ENCODE measurements around the gene SIGLEC11. TPM values are rescaled to one million over a fixed set of nuclear protein-coding genes. Genes with fewer than 3 reads are reported as not detected.

The SIGLEC11 gene
- total and polyA plus RNA-seq, 11 donors, result 0.22 to 3.0 (median 1.1) TPM; not detected in 2

- TF ChIP-seq CTCF (IDR thresholded peaks at IDR 0.05), result no peak
- no peak for TF ChIP-seq POLR2A (IDR thresholded peaks at IDR 0.05)
- intact Hi-C loops (cut with DNase I), result no loop called here
- peak in 3 of 4 donors; percentile 23 to 47 (median 35) for ATAC-seq
- Histone ChIP-seq H3K4me3 (no peak overlapping the region), H3K4me1 (peaks cover 0 to 11% (median 0%) of the 10 kb centered on the region in 12 donors), H3K36me3 (peaks cover 3 to 100% (median 96%) of the 10 kb centered on the region in 9 donors), H3K9me3 (no peaks in the 10 kb centered on the region), H3K27me3 (no peaks in the 10 kb centered on the region), H3K27ac (no peak overlapping the region)
- 72 to 84% (median 79%) methylated on average over 5 of the region's 5 CpGs for WGBS, 4 donors
- no peak for DNase-seq
Measured at GRCh38 chr19:49997709-49998108, 36.7 kb upstream of the SIGLEC11 start.

- intact Hi-C loops (cut with DNase I), result loop anchor here in 1 of 10 donors (5.0 kb wide), 1 partner anchor 36 kb away; no protein-coding TSS in a partner anchor
- H3K9me3 ChIP-seq, result no peaks in the 10 kb centered on the region
- H3K4me1 ChIP-seq, result peaks cover 0 to 7% (median 0%) of the 10 kb centered on the region in 12 donors
- H3K36me3 ChIP-seq, result peaks cover 2 to 97% (median 88%) of the 10 kb centered on the region in 9 donors
- H3K27me3 ChIP-seq, result no peaks in the 10 kb centered on the region
- H3K27ac ChIP-seq, result no peak overlapping the region
- DNase-seq (no peak), ATAC-seq (no peak)
- no peak overlapping the region for H3K4me3 ChIP-seq
- 91 to 96% (median 96%) methylated on average over 9 of the region's 9 CpGs for WGBS, 4 donors
- no peak for TF ChIP-seq CTCF (IDR thresholded peaks at IDR 0.05)
- TF ChIP-seq POLR2A (IDR thresholded peaks at IDR 0.05), result no peak
Measured at GRCh38 chr19:49988433-49988832, 27.5 kb upstream of the SIGLEC11 start.

GRCh38 chr19:49988007-49988406 is 27.0 kb upstream of the SIGLEC11 start:
- intact Hi-C loops (cut with DNase I), result loop anchor here in 1 of 10 donors (5.0 kb wide), 1 partner anchor 36 kb away; no protein-coding TSS in a partner anchor
- peaks cover 2 to 93% (median 83%) of the 10 kb centered on the region in 9 donors for H3K36me3 ChIP-seq
- H3K4me1 ChIP-seq, result peaks cover 0 to 7% (median 0%) of the 10 kb centered on the region in 12 donors
- H3K9me3 ChIP-seq, result no peaks in the 10 kb centered on the region
- no peak for TF ChIP-seq CTCF (IDR thresholded peaks at IDR 0.05)
- TF ChIP-seq POLR2A (IDR thresholded peaks at IDR 0.05), result no peak
- no peak overlapping the region for H3K27ac ChIP-seq
- H3K27me3 ChIP-seq, result no peaks in the 10 kb centered on the region
- WGBS, 4 donors, result 97 to 100% (median 98%) methylated on average over 1 to 5 of the region's 5 CpGs
- H3K4me3 ChIP-seq, result no peak overlapping the region
- DNase-seq (peak in 1 of 5 donors; percentile 40), ATAC-seq (no peak)

GRCh38 chr19:49987159-49987698 is 26.3 kb upstream of the SIGLEC11 start:
- no peak overlapping the region for H3K27ac ChIP-seq
- ATAC-seq (peak; percentile 62 to 89 (median 88)), DNase-seq (peak; percentile 86 to 92 (median 88))
- peaks cover 0 to 7% (median 0%) of the 10 kb centered on the region in 12 donors for H3K4me1 ChIP-seq
- TF ChIP-seq CTCF (IDR thresholded peaks at IDR 0.05) (peak in 2 of 12 donors; percentile 8 to 11), POLR2A (IDR thresholded peaks at IDR 0.05) (no peak)
- peaks cover under 1 to 91% (median 78%) of the 10 kb centered on the region in 9 donors for H3K36me3 ChIP-seq
- intact Hi-C loops (cut with DNase I), result loop anchor here in 1 of 10 donors (5.0 kb wide), 1 partner anchor 35 kb away; no protein-coding TSS in a partner anchor
- no peak overlapping the region for H3K4me3 ChIP-seq
- no peaks in the 10 kb centered on the region for H3K9me3 ChIP-seq
- 13 to 28% (median 25%) methylated on average over 9 of the region's 9 CpGs for WGBS, 4 donors
- no peaks in the 10 kb centered on the region for H3K27me3 ChIP-seq

Measured in heart left ventricle (tissue), 16 donors.